Activated CD4-positive, alpha-beta memory T cell treated with anti-CD3 and anti-CD28 coated beads for 36 hours (primary cell): ENCODE measurements around the gene ZNF3. TPM values are rescaled to one million over a fixed set of nuclear protein-coding genes. Genes with fewer than 3 reads are reported as not detected.
A peak's percentile ranks its signal among the peaks of the same experiment; 100 is the strongest.

ENCODE experiments used
- CTCF ChIA-PET: fragments of 350-600 bp; sonication (Branson Sonifier 250); formaldehyde crosslinking; loops from one replicate; lab custom pipeline; 2021; ENCODE audit warnings: antibody characterized with exemption, inconsistent platforms; lab: Charles Lee
- POLR2A ChIA-PET: fragments of 350-600 bp; sonication (Branson Sonifier 250); formaldehyde crosslinking; loops from one replicate; lab custom pipeline; 2021; ENCODE audit warnings: antibody characterized with exemption; lab: Charles Lee
- DNase-seq: peaks from one replicate; pipeline ENCODE4 v3.0.0-alpha.2; 2020
- H3K27ac Mint-ChIP-seq: one replicate; pipeline ENCODE4 v1.8.0; 2021; ENCODE audit warnings: mixed read lengths
- H3K27me3 Mint-ChIP-seq: one replicate; pipeline ENCODE4 v1.8.0; 2021; ENCODE audit warnings: mixed read lengths
- H3K36me3 Mint-ChIP-seq: one replicate; pipeline ENCODE4 v1.8.0; 2021; ENCODE audit warnings: mixed read lengths
- H3K4me1 Mint-ChIP-seq: one replicate; pipeline ENCODE4 v1.8.0; 2021; ENCODE audit warnings: low read depth, mixed read lengths
- H3K4me3 Mint-ChIP-seq: one replicate; pipeline ENCODE4 v1.8.0; 2021; ENCODE audit warnings: mild to moderate bottlenecking, mixed read lengths
- H3K9me3 Mint-ChIP-seq: one replicate; pipeline ENCODE4 v1.8.0; 2021; ENCODE audit warnings: mixed read lengths
- intact Hi-C: fragments of 100-400 bp; cut with micrococcal nuclease; formaldehyde crosslinking; loops from one replicate; pipeline ENCODE4 v1.15.1; 2023
- total RNA-seq, 2 experiments: library from RNA; stranded (reverse); gene quantifications; one replicate each; pipeline ENCODE4 v1.2.3, GENCODE V29; 2021

Gene ZNF3
- total RNA-seq, 2 experiments from 2014 or later, result 18.0 to 18.6 TPM

DNA sequence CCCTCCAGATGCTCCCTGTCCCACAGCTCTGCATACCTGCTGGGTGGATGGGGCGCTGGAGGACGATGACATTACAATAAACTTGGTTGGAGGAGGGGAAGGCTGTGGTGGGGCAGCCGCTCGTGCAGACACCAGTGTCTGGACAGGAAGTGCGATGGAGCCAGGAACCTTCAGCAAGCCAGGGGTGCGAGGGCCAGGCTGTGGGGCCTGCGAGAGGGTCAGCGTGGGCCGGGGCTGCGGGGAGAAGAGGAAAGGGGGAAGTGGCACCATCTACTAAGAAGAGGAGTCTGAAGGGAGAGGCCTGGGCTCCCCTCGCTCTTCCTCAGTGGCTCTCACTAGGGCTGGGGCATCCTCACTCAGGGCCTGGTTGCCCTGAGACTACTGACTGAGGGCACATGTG, 26.4 kb upstream of the ZNF3 start:
- H3K36me3 Mint-ChIP-seq, result peaks cover 39% of the 10 kb centered on the region
- H3K9me3 Mint-ChIP-seq, result no peaks in the 10 kb centered on the region
- H3K27ac Mint-ChIP-seq, result no peak overlapping the region
- H3K4me3 Mint-ChIP-seq, result no peak overlapping the region
- no peaks in the 10 kb centered on the region for H3K27me3 Mint-ChIP-seq
- ChIA-PET CTCF (no interaction called here), POLR2A (no interaction called here)
- H3K4me1 Mint-ChIP-seq, result peaks cover 2% of the 10 kb centered on the region
- DNase-seq, result no peak
- intact Hi-C loops, result no loop called here

DNA sequence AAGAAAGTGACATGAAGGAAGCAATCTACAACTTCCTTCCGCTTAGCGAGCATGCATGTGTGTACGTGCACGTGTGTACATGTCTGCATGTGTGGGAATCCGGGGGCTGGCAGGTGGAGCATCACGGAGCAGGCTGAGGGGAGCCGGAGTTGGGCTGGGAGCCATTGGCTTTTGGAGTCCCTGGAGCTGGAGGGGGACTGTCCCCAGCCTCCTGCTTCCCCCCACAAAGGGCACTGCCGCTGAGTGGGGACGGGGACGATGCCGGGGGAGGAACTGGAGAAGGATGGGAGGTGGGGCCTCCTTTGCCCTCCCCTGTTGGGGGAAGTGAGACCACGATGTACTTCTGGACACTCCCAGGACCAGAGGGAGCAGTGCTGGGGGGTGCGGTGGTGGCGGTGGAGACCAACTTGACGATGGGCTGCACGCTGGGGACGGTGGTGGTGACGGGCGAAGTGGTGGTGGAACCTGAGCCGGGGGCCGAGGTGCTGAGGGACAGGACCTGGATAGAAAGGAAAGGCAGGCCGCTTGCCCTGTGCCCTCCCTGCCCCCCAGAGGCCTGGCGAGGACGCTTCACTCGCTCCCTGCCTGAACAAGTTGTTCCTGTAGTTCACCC, 25.7 kb upstream of the ZNF3 start:
- POLR2A ChIA-PET, result no interaction called here
- Mint-ChIP-seq H3K27ac (no peak overlapping the region), H3K4me3 (no peak overlapping the region)

DNA sequence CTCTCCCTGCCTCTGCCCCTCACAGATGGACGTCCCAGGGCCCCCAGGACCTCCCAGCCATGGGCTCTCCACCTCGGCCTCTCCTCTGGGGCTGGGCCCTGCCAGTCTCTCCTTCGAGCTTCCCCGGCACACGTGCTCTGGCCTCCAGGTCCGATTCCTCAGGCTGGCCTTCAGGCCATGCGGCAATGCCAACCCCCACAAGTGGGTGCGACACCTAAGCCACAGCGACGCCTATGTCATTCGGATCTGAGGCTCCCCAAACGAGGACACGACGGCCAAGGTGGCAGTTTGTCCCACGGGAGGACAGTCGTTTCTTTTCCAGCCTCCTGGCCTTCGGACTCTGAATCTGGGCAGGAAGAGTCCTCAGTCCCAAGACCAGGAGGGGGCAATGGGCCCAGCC, 25.1 kb upstream of the ZNF3 start:
- intact Hi-C loops, result no loop called here
- DNase-seq, result no peak
- POLR2A ChIA-PET, result interaction anchor here (1.1 kb wide), 1 partner anchor 11 kb away, joined by 3 read pairs; no protein-coding TSS in a partner anchor
- Mint-ChIP-seq H3K4me3 (no peak overlapping the region), H3K36me3 (peaks cover 31% of the 10 kb centered on the region), H3K27ac (no peak overlapping the region), H3K4me1 (peaks cover 8% of the 10 kb centered on the region), H3K27me3 (no peaks in the 10 kb centered on the region), H3K9me3 (no peaks in the 10 kb centered on the region)
- CTCF ChIA-PET, result no interaction called here

More for the DNA sequence above, 25.7 kb upstream of the ZNF3 start:
- Mint-ChIP-seq H3K36me3 (peaks cover 35% of the 10 kb centered on the region), H3K27me3 (no peaks in the 10 kb centered on the region), H3K9me3 (no peaks in the 10 kb centered on the region), H3K4me1 (peaks cover 8% of the 10 kb centered on the region)
- intact Hi-C loops, result no loop called here
- no peak for DNase-seq
- CTCF ChIA-PET, result no interaction called here

DNA sequence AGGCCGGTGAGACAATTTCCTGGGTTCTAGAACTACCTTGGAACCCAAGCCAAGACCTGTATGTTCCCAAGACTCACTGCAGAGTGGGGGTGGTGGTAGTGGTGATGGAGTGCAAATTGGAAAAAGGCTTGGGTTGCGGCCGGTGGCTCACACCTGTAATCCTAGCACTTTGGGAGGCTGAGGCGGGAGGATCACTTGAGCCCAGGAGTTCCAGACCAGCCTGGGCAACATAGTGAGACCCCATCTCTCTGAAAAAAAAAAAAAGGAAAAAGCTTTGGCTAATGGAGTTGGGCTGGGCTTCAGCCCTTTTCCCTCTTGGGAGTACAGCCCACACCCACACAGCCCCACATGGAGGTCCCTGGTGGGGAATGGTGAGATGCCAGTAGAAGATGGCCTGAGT, 24.0 kb upstream of the ZNF3 start:
- Mint-ChIP-seq H3K27me3 (no peaks in the 10 kb centered on the region), H3K4me1 (peaks cover 8% of the 10 kb centered on the region), H3K4me3 (no peak overlapping the region), H3K27ac (no peak overlapping the region), H3K36me3 (peaks cover 31% of the 10 kb centered on the region), H3K9me3 (no peaks in the 10 kb centered on the region)
- POLR2A ChIA-PET, result interaction anchor here (1.1 kb wide), 1 partner anchor 12 kb away, joined by 3 read pairs; no protein-coding TSS in a partner anchor
- intact Hi-C loops, result no loop called here
- CTCF ChIA-PET, result no interaction called here
- DNase-seq, result no peak

DNA sequence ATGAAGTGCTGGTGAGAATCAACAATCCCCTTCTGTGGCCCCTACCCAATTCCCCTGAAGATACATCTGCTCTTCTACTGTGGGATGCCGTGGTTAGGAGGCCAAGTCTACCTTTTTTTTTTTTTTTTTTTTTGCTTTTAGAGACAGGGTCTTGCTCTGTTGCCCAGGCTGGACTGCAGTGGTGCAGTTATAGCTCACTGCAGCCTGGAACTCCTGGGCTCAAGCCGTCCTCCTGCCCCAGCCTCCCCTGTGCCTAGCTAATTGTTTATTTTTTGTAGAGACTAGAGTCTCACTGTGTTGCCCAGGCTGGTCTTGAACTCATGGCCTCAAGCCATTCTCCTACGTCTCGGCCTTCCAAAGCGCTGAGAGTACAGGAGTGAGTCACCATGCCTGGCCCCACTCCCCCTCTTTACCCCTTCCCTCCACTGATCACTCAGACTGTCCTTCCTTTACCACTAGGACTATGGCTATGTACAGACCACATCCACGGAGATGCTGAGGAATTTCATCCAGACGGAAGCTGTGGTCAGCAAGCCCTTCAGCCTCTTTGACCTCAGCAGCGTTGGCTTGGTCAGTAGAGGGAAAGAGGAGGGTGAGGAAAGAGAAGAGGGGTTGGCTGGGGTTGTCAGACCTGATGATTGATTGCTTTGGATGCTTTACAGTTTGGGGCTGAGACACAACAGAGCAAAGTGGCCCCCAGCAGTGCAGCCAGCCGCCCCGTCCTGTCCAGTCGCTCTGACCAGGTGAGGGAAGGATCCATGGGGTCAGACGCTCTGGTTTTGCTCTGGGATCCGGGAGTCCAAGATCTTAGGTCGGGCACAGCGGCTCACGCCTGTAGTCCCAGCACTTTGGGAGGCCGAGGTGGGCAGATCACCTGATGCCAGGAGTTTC, 21.7 kb upstream of the ZNF3 start:
- intact Hi-C loops, result no loop called here
- peak overlapping the region; percentile 13 for H3K27ac Mint-ChIP-seq
- H3K4me1 Mint-ChIP-seq, result peaks cover 29% of the 10 kb centered on the region
- no peaks in the 10 kb centered on the region for H3K9me3 Mint-ChIP-seq
- CTCF ChIA-PET, result interaction anchor here (1.2 to 2.7 kb wide), 2 partner anchors 29 to 114 kb away, joined by 4 to 21 read pairs; no protein-coding TSS in a partner anchor
- peak overlapping the region; percentile 90 for H3K4me3 Mint-ChIP-seq
- no peaks in the 10 kb centered on the region for H3K27me3 Mint-ChIP-seq
- DNase-seq, result no peak
- POLR2A ChIA-PET, result interaction anchor here (0.6 to 3.5 kb wide), 4 partner anchors 14 to 761 kb away, joined by 3 to 44 read pairs (median 12); partner anchors contain the start of genes COPS6 and MBLAC1
- peaks cover 43% of the 10 kb centered on the region for H3K36me3 Mint-ChIP-seq

DNA sequence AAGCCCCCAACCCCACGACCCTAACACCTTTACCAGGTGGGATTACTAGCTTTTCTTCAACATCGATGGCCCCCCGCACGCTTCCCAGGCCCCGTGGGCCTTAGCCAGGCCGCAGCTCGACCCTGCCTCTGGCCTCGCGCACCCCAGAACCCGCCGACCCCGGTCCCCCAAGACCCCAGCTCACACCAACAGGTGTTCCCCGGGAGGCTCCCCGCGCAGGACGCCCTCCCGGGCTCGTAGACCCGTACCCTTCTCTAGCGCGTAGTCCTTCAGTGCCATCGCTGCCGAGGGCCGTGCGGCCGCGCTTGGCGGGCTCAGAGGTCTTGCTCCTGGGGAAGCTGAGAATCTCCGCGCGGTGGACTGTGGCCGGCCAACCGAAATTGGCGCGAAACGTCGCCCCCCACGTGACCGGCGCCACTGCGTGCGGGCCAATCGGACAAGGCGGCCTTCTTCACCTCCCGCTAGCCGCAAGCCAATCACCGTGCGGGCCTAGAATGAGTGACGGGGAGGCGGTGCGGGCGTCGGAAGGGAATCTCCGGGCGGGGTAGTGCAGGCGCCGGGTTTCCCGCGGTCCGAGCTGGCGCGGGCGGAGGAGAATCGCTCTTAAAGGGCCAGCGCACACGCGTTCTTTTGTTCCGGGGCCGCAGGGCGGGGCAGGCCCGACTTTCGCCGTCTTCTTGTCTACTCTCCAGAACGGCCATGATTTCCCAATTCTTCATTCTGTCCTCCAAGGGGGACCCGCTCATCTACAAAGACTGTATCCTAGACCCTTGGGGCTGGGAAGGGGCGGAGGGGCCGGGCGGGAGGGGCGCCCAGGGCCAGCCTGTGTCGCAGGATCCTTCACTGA, 19.7 kb upstream of the ZNF3 start, which contains the start of the genes AP4M1 and MCM7:
AP4M1 (plus strand) TSS at position 628 of the 847 bp plus-strand sequence; CDS start at position 700, 72 bp downstream.
MCM7 (minus strand) TSS at position 382 of the 847 bp plus-strand sequence; CDS start at position 279, 103 bp downstream.
- peaks cover 40% of the 10 kb centered on the region for H3K4me1 Mint-ChIP-seq
- ChIA-PET POLR2A (interaction anchor here (0.6 to 3.5 kb wide), 21 partner anchors 9 to 543 kb away, joined by 3 to 44 read pairs (median 5); partner anchors contain the start of genes COPS6, LAMTOR4, MBLAC1 and MEPCE), CTCF (interaction anchor here (1.4 to 3.1 kb wide), 5 partner anchors 11 to 31 kb away, joined by 4 to 21 read pairs (median 8); partner anchors contain the start of gene COPS6)
- peaks cover 46% of the 10 kb centered on the region for H3K36me3 Mint-ChIP-seq
- intact Hi-C loops, result loop anchor here (1.0 kb wide), 3 partner anchors 18 to 26 kb away; partner anchors contain the start of genes CNPY4, TAF6 and ZNF3
- H3K27me3 Mint-ChIP-seq, result no peaks in the 10 kb centered on the region
- no peaks in the 10 kb centered on the region for H3K9me3 Mint-ChIP-seq
- H3K4me3 Mint-ChIP-seq, result peak within 1 kb of the TSS; percentile 90
- peak within 1 kb of the TSS; percentile 95 for H3K27ac Mint-ChIP-seq
- DNase-seq, result peak; percentile 99

DNA sequence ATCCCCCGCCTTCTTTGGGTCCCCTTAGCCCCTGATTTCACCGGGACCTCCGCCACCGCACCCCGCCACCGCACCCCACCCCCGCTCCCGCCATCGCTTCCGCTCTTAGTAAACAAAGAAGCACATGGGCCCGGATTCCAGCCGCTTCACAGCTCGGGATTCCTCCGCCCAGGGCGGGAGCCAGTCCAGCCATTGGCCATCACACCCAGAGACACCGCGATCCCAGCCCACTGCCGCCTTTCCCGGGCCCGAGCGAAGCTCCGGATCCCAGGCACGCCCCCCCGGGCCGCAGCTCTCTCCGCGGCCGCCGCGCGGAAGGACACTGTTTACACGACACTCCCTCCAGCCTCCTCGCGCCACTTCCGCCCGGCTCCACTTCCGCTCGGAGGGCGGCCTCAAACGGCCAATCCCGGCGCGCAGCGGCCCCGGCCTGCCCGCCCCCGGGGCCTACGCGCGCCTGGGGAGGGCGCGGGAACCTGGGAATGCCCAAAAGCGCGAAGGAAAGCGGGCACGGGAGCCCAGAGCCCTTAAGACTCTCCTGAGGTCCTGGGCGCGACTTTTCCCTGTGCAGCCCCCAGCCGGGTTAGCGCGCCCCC, 19.0 kb upstream of the ZNF3 start:
- Mint-ChIP-seq H3K27ac (peak overlapping the region; percentile 95), H3K36me3 (peaks cover 54% of the 10 kb centered on the region), H3K9me3 (no peaks in the 10 kb centered on the region), H3K4me3 (peak overlapping the region; percentile 90), H3K27me3 (no peaks in the 10 kb centered on the region), H3K4me1 (peaks cover 44% of the 10 kb centered on the region)
- peak; percentile 91 for DNase-seq
- POLR2A ChIA-PET, result interaction anchor here (0.9 to 3.5 kb wide), 13 partner anchors 8 to 328 kb away, joined by 3 to 44 read pairs (median 7); partner anchors contain the start of genes COPS6, LAMTOR4, MBLAC1 and MEPCE
- intact Hi-C loops, result loop anchor here (1.0 kb wide), 4 partner anchors 11 to 27 kb away; partner anchors contain the start of genes CNPY4, TAF6 and ZNF3
- CTCF ChIA-PET, result interaction anchor here (0.9 to 3.1 kb wide), 6 partner anchors 11 to 31 kb away, joined by 3 to 21 read pairs (median 6); partner anchors contain the start of gene COPS6

DNA sequence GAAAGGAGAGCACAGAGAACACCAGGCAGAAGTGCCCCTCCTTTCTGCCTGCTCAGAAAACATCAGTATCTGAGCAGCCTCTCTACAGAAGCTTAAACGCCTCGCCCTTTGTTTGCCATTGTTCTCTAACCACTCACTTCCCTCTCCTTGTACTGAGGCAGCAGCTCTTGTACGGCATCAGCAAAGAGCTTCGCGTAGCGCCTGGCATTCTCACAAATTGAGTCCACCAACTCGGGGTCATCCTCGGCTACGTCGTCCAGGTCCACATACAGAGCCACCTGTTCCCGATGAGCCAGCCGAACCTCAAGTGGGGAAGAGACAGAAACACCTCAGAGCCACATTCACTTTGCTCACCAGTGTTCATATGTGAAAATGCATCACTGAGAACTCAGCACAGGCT, 17.9 kb upstream of the ZNF3 start:
- no peak for DNase-seq
- CTCF ChIA-PET, result interaction anchor here (3.1 kb wide), 1 partner anchor 10 kb away, joined by 11 read pairs; the partner anchor contains the start of gene COPS6
- POLR2A ChIA-PET, result interaction anchor here (1.1 to 3.5 kb wide), 2 partner anchors 10 to 13 kb away, joined by 3 to 44 read pairs; partner anchors contain the start of gene COPS6
- Mint-ChIP-seq H3K27me3 (no peaks in the 10 kb centered on the region), H3K36me3 (peaks cover 59% of the 10 kb centered on the region), H3K9me3 (no peaks in the 10 kb centered on the region), H3K27ac (peak overlapping the region; percentile 95), H3K4me1 (peaks cover 50% of the 10 kb centered on the region), H3K4me3 (peak overlapping the region; percentile 90)
- intact Hi-C loops, result no loop called here

DNA sequence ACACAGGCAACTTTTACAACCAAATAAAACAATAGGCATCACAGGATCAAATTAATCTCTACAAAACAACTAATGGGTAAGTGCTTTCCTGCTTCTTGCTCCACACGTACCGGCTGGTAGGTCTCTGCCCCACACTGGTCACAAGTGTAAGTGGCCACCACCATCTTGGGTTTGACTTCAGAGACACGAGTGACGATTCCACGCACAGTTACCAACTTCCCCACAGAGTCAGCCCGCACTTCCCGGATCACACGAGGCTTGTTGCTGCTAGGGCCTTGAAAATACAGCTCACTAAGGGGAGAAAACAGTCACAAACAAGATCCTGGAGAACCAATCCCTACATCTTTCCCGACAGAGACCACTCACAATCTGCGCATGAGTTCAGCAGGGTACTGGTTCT, 17.4 kb upstream of the ZNF3 start:
- H3K27me3 Mint-ChIP-seq, result no peaks in the 10 kb centered on the region
- H3K4me3 Mint-ChIP-seq, result peak overlapping the region; percentile 59
- H3K36me3 Mint-ChIP-seq, result peaks cover 62% of the 10 kb centered on the region
- POLR2A ChIA-PET, result interaction anchor here (0.6 to 1.1 kb wide), 2 partner anchors 8 to 13 kb away, joined by 3 read pairs; no protein-coding TSS in a partner anchor
- peaks cover 50% of the 10 kb centered on the region for H3K4me1 Mint-ChIP-seq
- H3K27ac Mint-ChIP-seq, result peak overlapping the region; percentile 95
- CTCF ChIA-PET, result no interaction called here
- intact Hi-C loops, result no loop called here
- DNase-seq, result no peak
- H3K9me3 Mint-ChIP-seq, result no peaks in the 10 kb centered on the region

DNA sequence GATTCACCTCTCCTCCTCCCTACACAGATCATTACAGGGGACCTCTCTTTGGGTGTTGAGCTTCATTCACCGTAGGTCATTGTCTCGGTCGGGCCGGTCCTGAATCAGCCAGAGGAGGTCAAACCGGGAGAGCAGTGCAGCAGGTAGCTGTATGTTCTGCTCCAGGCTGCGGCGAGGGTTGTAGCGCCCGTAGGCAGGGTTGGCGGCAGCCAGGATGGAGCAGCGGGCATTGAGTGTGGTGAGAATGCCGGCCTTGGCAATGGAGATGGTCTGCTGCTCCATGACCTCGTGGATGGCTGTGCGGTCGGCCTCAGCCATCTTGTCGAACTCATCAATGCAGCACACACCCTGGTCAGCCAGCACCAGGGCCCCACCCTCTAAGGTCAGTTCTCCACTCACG, 14.2 kb upstream of the ZNF3 start:
- Mint-ChIP-seq H3K36me3 (peaks cover 85% of the 10 kb centered on the region), H3K9me3 (no peaks in the 10 kb centered on the region), H3K4me3 (no peak overlapping the region), H3K27me3 (no peaks in the 10 kb centered on the region), H3K4me1 (peaks cover 56% of the 10 kb centered on the region), H3K27ac (no peak overlapping the region)
- POLR2A ChIA-PET, result no interaction called here
- DNase-seq, result no peak
- CTCF ChIA-PET, result interaction anchor here (0.6 to 0.8 kb wide), 2 partner anchors 13 to 21 kb away, joined by 3 read pairs; no protein-coding TSS in a partner anchor
- intact Hi-C loops, result no loop called here
